ENCODE results near the gene GATA2.
A peak's percentile ranks its signal among the peaks of the same experiment; 100 is the strongest.

Gene GATA2

DNA sequence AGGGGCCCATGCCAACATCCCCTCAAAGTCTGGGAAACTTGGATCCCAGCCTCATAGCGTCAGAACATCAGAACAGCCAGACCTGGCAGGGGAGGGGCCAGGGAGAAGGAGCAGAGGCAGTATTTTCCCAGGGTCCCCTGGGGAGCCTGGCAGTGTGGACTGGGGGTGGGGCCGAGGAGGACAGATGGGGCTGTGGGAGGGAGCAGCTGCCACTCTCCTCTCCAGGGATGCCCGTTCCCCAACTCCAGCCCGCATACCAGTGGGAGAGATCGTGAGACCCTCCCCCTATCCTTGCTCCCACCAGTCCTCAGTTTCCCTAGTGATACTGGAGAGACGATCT, 19.9 kb downstream of the GATA2 start:
- H3K27ac Mint-ChIP-seq = no peak overlapping the region
- no peaks in the 10 kb centered on the region for H3K9me3 Mint-ChIP-seq
- H3K27me3 Mint-ChIP-seq = peaks cover 51% of the 10 kb centered on the region
- ATAC-seq (no peak), DNase-seq (no peak)
- no peak overlapping the region for H3K4me3 Mint-ChIP-seq
- no peaks in the 10 kb centered on the region for H3K4me1 Mint-ChIP-seq

DNA sequence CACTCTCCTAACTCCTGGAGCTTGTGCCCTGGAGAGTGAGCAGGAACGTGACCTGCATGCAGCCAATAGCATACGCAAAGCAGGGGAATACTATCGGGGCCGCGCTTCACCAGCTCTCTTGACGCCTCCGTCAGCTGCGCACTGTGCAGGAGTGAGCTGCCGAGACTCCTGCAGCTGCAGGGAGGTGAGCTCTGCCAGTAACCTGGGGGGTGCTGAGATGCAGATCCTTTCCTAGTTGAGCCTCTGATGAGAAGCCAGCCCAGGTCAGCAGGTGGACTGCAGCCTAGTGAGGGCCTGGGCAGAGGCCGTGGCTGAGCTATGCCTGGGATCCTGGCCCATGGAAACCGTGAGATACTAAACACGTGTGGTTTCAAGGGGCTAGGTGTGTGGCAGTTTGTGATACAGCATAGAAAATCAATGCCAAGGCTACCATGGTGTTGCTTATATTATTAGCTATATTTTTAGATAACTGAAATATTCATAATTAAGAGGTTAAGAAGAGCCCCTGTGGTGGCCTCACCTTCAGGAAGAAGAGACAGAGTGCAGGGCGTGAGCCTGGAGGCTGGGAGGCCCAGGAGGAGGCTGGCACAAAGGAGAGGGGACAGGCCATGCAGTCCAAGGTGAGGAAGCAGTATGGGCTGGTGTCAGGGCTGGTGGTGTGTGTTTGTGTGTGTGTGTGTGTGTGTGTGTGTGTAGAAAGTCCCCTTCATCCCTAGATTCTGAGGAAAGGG, 20.4 kb downstream of the GATA2 start:
- H3K4me3 Mint-ChIP-seq = no peak overlapping the region
- peaks cover 46% of the 10 kb centered on the region for H3K27me3 Mint-ChIP-seq
- H3K27ac Mint-ChIP-seq = no peak overlapping the region
- no peaks in the 10 kb centered on the region for H3K4me1 Mint-ChIP-seq
- H3K9me3 Mint-ChIP-seq = no peaks in the 10 kb centered on the region
- no peak for DNase-seq
- ATAC-seq = no peak

GRCh38 chr3:128471720-128472119, 21.3 kb downstream of the GATA2 start:
- peaks cover 44% of the 10 kb centered on the region for H3K27me3 Mint-ChIP-seq
- DNase-seq = no peak
- H3K9me3 Mint-ChIP-seq = no peaks in the 10 kb centered on the region
- H3K4me3 Mint-ChIP-seq = no peak overlapping the region
- peaks cover 6% of the 10 kb centered on the region for H3K4me1 Mint-ChIP-seq
- no peak for ATAC-seq
- H3K27ac Mint-ChIP-seq = no peak overlapping the region

GRCh38 chr3:128471110-128471509, 21.9 kb downstream of the GATA2 start:
- H3K9me3 Mint-ChIP-seq = no peaks in the 10 kb centered on the region
- H3K4me1 Mint-ChIP-seq = peaks cover 6% of the 10 kb centered on the region
- ATAC-seq = no peak
- no peak for DNase-seq
- no peak overlapping the region for H3K4me3 Mint-ChIP-seq
- peaks cover 50% of the 10 kb centered on the region for H3K27me3 Mint-ChIP-seq
- no peak overlapping the region for H3K27ac Mint-ChIP-seq

DNA sequence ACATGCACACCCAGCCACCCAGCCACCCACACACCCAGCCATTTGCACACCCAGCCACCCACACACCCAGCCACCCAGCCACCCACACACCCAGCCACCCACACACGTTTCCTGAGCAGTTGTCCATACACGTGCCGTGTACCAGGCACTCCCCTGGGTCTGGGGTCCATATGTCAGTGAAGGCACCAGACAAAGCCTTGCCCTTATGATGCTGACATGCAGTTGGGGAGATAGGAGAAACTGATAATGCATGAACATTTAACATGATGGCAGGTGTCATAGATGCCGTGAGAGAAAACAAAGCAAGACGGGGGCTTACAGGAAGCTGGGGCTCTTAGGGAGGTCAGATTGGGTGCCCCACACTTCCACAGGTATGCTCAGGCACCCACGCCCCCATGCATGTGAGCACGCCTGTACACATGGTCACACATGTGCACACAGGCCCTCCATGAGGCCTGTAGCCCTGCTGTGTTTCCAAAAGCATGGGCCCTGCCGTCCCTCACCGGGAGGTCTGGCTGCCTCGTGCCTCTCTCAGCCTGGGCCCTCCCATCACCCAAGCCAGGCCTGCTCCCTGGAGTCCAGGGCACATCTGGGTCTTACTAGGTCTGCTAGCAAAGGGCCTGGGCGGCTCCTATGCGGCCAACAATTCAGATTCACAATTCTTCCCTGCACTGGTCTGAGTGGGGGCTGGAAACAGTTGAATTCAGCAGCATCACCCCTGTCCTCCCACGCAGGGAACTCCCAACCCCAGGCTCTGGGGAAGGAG, 22.7 kb downstream of the GATA2 start:
- DNase-seq = no peak
- Mint-ChIP-seq H3K27ac (no peak overlapping the region), H3K4me3 (no peak overlapping the region), H3K4me1 (peaks cover 6% of the 10 kb centered on the region), H3K9me3 (no peaks in the 10 kb centered on the region), H3K27me3 (peaks cover 58% of the 10 kb centered on the region)
- no peak for ATAC-seq

DNA sequence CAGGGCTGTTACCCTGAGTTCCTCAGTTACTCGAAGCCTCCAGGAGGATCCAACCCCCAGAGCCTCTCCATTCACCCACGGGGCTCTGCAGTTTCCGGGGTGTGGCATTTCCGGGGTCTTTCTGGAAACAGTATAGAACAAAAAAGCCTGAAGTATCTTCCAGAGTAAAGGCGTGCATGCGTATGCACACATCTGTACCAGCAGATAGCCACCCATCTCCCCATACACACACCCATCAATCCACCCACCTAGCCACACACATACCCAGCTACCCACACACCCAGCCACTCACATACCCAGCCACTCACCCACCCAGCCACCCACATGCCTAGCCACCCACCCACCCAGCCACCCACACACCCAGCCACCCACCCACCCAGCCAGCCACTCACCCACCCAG, 23.4 kb downstream of the GATA2 start:
- no peak for DNase-seq
- Mint-ChIP-seq H3K9me3 (no peaks in the 10 kb centered on the region), H3K27ac (no peak overlapping the region), H3K27me3 (peaks cover 66% of the 10 kb centered on the region), H3K4me3 (no peak overlapping the region), H3K4me1 (peaks cover 6% of the 10 kb centered on the region)
- no peak for ATAC-seq

DNA sequence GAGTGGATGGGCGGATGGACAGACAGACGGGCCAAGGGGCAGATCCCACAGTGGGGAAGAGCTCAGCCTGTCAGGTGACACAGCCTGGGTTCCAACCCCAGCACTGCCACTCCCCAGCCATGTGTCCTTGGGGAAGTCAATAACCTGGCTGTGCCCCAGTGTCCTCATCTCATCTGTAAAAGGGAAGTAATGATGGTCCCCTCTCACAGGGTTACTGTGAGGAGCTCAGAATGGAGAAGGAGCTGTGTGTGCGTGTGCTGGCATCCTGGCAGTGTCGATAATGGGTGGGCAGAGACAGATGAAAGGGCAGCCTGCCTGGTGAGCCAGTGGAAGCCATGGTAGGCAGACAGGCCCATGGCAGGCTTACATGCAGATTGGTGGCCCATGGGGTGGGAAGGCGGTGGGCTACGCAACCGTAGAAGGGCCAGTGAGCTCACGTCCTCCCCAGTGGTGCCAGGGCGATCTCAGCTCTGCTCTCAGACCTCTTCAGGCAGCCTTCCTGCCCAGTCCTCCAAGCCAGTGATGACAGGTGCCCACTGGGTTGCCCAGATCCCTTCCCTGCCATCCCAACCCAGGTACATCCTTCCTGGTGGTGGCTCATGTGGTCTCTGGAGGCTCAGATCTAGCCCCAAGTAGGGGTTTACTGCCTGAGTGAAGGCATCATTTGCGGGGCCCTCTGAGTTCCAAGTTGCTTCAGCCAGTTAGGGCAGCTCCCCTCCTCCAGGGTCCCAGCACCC, 24.0 kb downstream of the GATA2 start:
- no peak for DNase-seq
- Mint-ChIP-seq H3K27me3 (peaks cover 63% of the 10 kb centered on the region), H3K4me1 (peaks cover 6% of the 10 kb centered on the region), H3K4me3 (no peak overlapping the region), H3K27ac (no peak overlapping the region), H3K9me3 (no peaks in the 10 kb centered on the region)
- ATAC-seq = no peak

GRCh38 chr3:128468285-128468790, 24.7 kb downstream of the GATA2 start:
- ATAC-seq = no peak
- Mint-ChIP-seq H3K27me3 (peaks cover 62% of the 10 kb centered on the region), H3K4me1 (peaks cover 6% of the 10 kb centered on the region), H3K4me3 (no peak overlapping the region), H3K9me3 (no peaks in the 10 kb centered on the region), H3K27ac (no peak overlapping the region)
- DNase-seq = no peak

DNA sequence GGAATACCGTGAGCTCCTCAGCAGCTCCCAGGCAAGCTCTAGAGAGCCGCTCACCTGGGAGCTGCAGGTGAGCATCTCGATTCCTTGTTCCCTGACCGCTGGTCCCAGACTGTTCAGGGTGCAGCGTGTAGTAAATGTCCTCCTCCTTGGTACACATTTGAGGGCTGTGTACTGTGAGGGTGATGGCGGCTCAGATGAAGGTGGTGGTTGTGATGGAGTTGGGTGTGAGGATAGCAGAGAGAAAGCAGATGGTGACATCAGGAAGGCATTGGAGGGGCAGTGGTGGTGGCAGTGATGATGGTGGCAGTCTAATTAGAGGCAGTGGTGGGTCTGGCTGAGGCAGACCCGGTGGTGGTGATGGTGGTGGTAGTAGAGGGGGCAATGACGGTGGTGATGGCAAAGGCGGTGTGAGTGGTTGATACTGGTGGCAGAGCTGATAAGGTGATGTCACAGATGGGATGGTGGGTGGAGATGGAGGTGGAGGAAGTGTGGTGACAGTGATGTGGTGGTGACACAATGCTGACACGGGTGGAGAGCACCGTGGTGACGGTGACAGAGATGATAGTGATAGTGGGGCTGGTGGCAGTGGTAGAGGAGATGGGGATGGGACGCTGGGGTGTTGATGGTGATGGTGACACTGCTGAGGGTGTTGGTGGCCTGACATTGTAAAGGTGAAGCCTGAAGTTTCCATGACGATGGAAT, 26.0 kb downstream of the GATA2 start, which contains the start of gene DNAJB8:
Gene DNAJB8 (minus strand): TSS at position 51 of the 702 bp plus-strand sequence. CDS start 3,645 bp downstream, outside the sequence.
- no peak within 1 kb of the TSS for H3K27ac Mint-ChIP-seq
- peaks cover 6% of the 10 kb centered on the region for H3K4me1 Mint-ChIP-seq
- ATAC-seq (peak; percentile 67), DNase-seq (no peak)
- H3K27me3 Mint-ChIP-seq = peaks cover 54% of the 10 kb centered on the region
- H3K9me3 Mint-ChIP-seq = no peaks in the 10 kb centered on the region
- no peak within 1 kb of the TSS for H3K4me3 Mint-ChIP-seq

- Mint-ChIP-seq H3K4me1 (peaks cover 6% of the 10 kb centered on the region), H3K27me3 (peaks cover 39% of the 10 kb centered on the region), H3K9me3 (no peaks in the 10 kb centered on the region), H3K4me3 (no peak overlapping the region), H3K27ac (no peak overlapping the region)
- no peak for ATAC-seq
- no peak for DNase-seq
These were observed 28.3 kb downstream of the GATA2 start for GRCh38 chr3:128464702-128465101.

DNA sequence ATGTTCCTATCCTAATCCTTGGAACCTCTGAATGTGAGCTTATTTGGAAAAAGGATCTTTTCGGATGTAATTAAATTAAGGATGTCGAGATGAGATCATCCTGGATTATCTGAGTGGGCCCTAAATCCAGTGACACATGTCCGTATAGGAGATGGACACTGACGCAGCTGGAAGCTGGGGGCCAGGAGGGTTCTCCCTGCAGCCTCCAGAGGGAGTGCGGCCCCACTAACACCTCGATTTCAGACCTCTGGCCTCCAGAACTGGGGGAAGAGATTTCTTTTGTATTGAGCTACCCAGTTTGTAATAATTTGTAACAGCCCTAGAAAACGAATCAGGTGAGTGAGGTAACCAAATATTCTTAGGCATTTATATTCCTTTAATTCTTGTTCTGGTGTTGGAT, 28.8 kb downstream of the GATA2 start:
- no peaks in the 10 kb centered on the region for H3K9me3 Mint-ChIP-seq
- DNase-seq (no peak), ATAC-seq (no peak)
- H3K27me3 Mint-ChIP-seq = peaks cover 39% of the 10 kb centered on the region
- H3K4me1 Mint-ChIP-seq = peaks cover 6% of the 10 kb centered on the region
- H3K4me3 Mint-ChIP-seq = no peak overlapping the region
- no peak overlapping the region for H3K27ac Mint-ChIP-seq

DNA sequence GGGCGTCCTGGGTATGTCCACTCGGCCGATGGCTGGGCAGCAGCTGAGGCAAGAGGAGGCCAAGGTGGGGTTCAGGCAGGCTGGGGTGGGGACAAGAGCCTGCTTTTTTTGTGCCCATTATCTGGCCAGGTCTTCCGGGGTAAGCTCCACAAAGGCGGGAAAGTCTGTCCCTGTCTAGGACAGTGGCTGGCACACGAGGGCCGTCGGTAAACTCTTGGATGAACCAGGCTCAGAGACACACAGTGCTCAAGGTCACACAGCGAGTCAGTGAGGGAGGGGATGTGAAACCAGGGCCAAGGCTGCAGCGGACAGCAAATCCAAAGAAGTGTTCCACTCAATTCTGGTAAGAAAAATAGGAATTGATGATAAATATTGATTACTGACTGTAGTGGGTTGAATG, 29.2 kb downstream of the GATA2 start:
- DNase-seq (no peak), ATAC-seq (no peak)
- H3K27ac Mint-ChIP-seq = no peak overlapping the region
- H3K4me1 Mint-ChIP-seq = peaks cover 6% of the 10 kb centered on the region
- peaks cover 39% of the 10 kb centered on the region for H3K27me3 Mint-ChIP-seq
- no peak overlapping the region for H3K4me3 Mint-ChIP-seq
- H3K9me3 Mint-ChIP-seq = no peaks in the 10 kb centered on the region

GRCh38 chr3:128463354-128463753, 29.6 kb downstream of the GATA2 start:
- no peak for DNase-seq
- Mint-ChIP-seq H3K9me3 (no peaks in the 10 kb centered on the region), H3K27ac (no peak overlapping the region), H3K4me1 (peaks cover 6% of the 10 kb centered on the region), H3K27me3 (peaks cover 39% of the 10 kb centered on the region), H3K4me3 (no peak overlapping the region)
- ATAC-seq = no peak

GRCh38 chr3:128462931-128463330, 30.1 kb downstream of the GATA2 start:
- Mint-ChIP-seq H3K4me3 (no peak overlapping the region), H3K4me1 (peaks cover 6% of the 10 kb centered on the region), H3K27ac (no peak overlapping the region), H3K9me3 (no peaks in the 10 kb centered on the region), H3K27me3 (peaks cover 39% of the 10 kb centered on the region)
- no peak for ATAC-seq
- DNase-seq = no peak

- H3K27me3 Mint-ChIP-seq = peaks cover 39% of the 10 kb centered on the region
- no peak overlapping the region for H3K4me3 Mint-ChIP-seq
- no peak for DNase-seq
- no peak overlapping the region for H3K27ac Mint-ChIP-seq
- ATAC-seq = no peak
- no peaks in the 10 kb centered on the region for H3K9me3 Mint-ChIP-seq
- peaks cover 5% of the 10 kb centered on the region for H3K4me1 Mint-ChIP-seq
These were observed 30.6 kb downstream of the GATA2 start for GRCh38 chr3:128462341-128462910.

All from stimulated activated naive CD8-positive, alpha-beta T cell treated with anti-CD3 and anti-CD28 coated beads, Interleukin-15, amount 100 ng/mL, for 72 hours (primary cell).